Jurkat, Clone E6-1 (cell line): ENCODE results near the gene ZRANB1.

Experiments
- DNase-seq: peaks from one replicate; pipeline ENCODE4 v3.0.0-alpha.2; 2011; ENCODE audit warnings: low read depth, low spot score
- H3K4me3 ChIP-seq: 2 replicates; pipeline ENCODE4 v1.5.1; 2011; ENCODE audit warnings: mild to moderate bottlenecking, low read length, control low read depth, moderate library complexity

Gene ZRANB1

GRCh38 chr10:124990671-124991625 is 49.0 kb downstream of the ZRANB1 start:
- H3K4me3 ChIP-seq = no peak overlapping the region
- no peak for DNase-seq

- H3K4me3 ChIP-seq = no peak overlapping the region
- no peak for DNase-seq
Measured at GRCh38 chr10:124991835-124992234, 49.9 kb downstream of the ZRANB1 start.

GRCh38 chr10:124992462-124993344 is 50.8 kb downstream of the ZRANB1 start:
- H3K4me3 ChIP-seq = no peak overlapping the region
- DNase-seq = peak; percentile 25

GRCh38 chr10:124993345-124993708 is 51.4 kb downstream of the ZRANB1 start:
- no peak overlapping the region for H3K4me3 ChIP-seq

DNA sequence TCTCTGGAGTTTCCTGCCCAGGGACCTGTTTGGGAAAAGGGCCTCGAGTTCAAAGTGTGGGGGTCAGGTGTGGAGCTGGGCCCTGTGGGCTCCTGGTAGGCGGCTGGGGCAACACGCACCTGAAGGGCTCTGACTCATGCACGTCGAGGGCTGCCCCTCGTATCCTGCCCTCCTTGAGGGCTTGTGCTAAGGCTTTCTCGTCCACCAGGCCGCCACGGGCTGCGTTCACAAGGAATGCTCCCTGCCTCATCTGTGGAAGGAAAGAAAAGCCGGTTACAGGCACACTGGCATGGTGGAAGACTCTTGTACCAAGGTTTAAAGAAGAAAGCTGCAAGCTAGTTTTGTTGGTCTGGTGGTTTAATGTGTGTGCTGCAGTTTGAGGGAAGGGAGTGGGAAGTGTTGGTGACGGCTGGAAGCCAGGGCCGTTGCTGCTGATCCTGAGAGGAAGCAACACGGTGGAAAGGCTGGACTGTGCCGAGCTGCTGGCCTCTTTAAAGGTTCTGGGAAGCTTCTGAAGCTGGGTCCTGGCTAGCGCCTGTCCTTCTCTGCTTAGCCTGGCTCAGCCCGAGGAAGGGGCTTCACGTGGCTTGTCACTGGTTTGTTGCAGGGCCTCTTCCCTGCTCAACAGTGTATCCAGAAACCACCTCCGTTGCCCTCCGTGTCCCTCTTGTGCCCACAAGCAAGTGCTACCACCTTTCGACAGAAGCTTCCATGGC is 52.0 kb downstream of the ZRANB1 start:
- no peak overlapping the region for H3K4me3 ChIP-seq
- no peak for DNase-seq

More at GRCh38 chr10:124993345-124993708, 51.4 kb downstream of the ZRANB1 start:
- DNase-seq = no peak

DNA sequence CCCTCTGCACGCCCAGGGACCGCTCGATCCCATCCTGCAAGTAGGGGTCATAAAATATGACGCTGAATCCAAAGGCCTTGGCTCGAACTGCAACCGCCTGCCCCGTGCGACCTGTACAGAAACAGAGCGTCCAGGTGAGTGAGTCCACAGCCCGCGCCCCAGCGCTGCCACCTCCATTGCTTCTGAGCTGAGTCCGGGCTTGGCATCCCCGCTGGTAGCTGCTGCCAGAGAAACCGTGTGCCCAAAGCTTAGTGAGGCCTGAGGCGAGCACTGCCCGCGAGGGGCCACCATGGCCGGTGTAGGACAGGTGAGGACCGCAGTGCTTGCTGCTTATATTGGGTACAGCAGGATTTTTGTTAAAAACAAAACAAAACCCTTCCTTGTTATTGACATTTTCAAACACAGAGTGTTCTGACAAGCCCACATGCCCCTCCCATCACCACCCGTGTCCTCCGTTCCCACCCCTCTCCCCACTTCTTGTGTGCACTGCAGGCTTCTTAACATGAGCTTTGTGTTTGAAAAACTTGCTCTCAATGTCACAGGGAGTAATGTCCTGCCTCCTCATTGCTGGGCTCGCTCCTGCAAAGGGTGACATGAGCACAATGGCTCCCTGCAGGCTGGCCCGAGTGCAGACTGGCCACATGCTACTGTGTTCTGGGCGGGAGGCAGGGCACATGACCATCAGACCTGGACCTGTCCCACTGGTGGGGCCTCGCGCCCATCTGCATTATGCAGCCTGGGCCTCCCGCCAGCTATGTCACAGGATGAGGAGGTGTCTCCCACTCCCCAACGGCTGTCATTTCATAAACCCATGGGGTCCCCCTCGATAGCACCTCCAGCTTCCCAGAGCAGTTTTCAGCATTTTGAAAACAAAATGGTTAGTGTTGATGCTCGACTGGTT is 52.9 kb downstream of the ZRANB1 start:
- no peak overlapping the region for H3K4me3 ChIP-seq
- no peak for DNase-seq

DNA sequence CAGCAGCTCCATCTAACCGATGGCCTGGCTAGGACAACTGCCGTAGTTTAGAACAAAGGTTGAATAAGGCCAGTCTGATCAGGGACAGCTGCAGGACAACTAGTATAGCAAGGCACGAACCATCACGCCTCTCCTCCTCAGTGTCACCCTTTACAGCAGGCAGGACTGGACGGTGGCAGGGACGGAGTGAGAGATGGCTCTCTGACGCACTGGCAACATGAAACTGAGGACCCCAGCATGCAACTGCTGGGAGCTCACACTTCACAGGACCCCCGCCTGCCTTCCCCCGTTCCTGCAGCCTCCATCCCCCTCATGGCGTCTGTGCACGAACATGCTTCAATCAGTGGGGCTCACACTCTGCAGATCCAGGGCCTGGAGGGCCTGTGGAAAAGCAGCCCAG is 53.7 kb downstream of the ZRANB1 start:
- no peak overlapping the region for H3K4me3 ChIP-seq
- no peak for DNase-seq

GRCh38 chr10:124996127-124996853 is 54.4 kb downstream of the ZRANB1 start:
- H3K4me3 ChIP-seq = no peak overlapping the region
- no peak for DNase-seq

DNA sequence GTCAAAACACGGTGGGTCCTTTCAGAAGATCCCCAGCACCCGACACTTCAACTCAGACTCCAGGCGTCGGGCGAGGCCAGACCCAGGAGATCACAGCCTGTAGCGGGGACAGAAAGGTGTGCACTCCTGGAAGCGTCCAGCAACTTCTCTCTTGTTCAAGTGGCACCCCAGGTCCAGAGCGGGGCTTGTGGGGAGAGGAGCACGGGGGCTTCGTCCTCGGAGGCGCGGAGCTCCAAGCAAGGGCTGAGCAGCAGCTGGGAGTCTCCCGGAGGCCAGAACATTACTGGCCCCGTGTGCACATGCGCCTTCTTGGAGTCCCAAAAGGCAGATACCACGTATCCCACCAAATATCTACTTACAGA is 54.9 kb downstream of the ZRANB1 start:
- H3K4me3 ChIP-seq = no peak overlapping the region
- DNase-seq = no peak

DNA sequence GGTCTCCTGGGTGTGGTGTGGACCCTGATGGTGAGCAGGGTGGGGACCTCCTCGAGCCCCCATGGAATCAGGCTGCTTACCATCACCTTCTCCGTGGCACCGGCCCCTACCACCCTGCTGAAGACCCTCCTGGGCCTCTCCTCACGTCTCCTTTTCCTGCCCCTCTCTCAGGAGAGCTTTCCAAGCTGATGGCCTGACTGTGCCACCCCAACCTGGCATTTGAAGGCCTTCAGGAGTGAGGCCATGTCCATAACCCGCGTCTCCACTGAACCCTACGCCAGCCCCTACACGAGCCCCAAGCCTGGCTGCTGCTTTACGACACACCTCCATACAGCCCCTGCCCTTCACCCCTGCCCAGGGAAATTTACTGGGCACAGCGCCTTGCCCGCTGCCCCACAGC is 55.4 kb downstream of the ZRANB1 start:
- H3K4me3 ChIP-seq = no peak overlapping the region
- DNase-seq = no peak

DNA sequence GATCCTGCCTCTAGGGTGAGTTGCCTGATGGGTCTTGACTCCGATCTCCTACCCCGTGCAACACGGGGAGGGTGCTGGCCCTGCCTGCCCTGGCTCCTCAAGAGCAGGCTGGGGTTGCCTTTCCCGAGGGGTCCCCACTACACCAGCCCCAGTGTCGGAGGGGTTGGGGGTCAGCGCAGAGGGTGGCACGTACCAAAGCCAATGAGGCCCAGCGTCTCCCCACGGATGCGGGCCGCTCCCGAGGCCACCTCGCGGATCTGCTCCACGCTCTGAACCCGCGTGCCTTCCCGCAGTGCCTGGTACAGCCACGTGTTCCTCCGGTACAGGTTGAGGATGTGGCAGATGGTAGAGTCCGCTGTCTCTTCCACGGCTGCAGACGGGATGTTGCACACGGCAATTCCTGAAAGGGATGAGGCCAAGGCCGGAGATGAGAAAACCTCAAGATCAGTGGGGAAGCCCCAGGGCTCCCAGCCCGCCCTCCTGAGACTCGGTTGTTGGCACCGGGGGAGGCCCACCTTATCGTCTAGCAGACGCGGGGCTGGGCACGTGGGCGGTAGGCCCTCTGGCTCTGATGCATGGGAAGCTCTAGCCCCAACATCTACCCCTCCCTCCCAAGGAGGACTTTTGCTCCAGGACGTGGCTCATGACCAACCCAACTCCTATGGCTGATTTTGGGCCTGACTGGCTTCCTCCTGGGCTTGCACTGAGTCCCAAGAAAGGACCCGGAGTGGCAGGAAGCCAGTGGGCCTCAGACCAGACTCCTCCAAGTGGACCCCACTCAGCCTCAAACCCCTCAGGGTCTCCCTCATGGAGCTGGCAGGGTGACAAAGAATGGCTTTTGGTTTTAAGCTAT is 56.1 kb downstream of the ZRANB1 start:
- no peak for DNase-seq
- H3K4me3 ChIP-seq = no peak overlapping the region

- DNase-seq = no peak
- H3K4me3 ChIP-seq = no peak overlapping the region
Measured at GRCh38 chr10:124998624-124999291, 56.8 kb downstream of the ZRANB1 start.

DNA sequence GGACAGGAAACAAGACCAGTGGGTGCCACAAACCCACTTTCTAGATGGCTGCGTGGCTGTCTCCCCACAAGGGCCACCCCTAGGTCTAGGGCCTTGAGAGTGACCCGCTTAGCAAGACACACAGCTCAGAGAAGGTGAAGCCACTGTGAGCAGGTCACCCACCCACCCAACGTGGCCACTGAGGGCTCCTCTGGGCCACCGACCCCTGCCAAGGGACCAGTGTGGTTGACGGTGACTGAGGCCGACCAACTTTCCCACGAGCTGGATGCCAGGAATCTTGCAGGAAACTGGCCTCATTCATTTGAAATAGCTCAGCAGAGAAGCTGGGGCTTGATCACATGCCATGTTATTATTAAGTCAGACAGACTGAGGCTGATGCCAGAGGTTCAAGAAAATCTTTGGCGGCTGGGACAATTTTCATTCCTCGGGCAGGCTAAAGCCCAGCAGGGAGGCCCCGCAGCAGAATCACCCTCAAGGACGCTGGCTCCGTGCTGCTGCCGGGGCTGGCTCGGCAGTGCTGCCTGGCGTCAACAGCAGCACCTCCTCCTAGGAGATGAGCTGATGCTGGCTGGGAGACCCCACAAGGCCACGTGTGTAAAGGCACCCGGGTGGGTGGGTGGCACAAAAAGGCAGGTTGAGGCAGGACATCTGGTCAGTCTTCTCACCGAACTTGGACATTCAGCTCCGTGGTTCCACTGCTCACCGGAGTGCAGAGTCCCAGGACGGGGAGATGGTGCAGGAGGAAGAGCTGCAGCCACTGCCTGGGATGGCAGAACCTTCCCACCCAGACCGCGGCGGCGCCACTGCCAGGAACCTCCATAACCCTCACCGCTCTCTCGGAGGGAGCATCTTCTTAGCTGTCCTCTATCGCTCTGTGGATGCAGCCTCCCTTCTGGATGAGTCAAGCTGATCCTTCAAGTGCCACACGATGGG is 57.8 kb downstream of the ZRANB1 start:
- H3K4me3 ChIP-seq = no peak overlapping the region
- no peak for DNase-seq

GRCh38 chr10:125000366-125001312 is 58.7 kb downstream of the ZRANB1 start:
- DNase-seq = peak; percentile 37
- no peak overlapping the region for H3K4me3 ChIP-seq
